Measurements from ENCODE around the gene AFAP1.

The AFAP1 gene

DNA sequence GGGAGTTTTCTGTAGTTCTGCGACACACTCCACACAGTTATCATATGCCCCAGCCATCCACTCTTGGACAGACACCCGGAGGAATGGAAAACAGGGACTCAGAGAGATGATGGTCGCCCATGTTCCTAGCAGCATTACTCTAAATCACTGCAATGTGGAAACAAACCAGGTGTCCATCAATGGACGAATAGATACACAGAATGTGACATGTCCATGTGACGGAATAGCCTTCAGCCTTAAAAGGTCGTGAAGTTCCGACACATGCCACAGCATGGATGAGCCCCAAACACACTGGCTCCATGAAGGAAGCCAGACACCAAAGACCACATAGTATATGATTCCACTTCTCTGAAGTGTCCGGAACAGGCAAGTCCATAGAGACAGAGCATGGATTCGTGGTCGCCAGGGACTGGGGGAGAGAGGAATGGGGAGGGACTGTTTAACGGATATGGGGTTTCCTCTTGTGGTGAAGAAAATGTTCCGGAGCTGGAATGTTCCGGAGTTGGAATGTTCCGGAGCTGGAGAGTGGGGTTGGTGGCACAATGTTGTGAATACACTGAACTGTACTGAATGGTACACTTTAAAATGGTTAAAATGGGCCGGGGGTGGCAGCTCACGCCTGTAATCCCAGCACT, 28.7 kb upstream of the AFAP1 start:
- no peak for DNase-seq

DNA sequence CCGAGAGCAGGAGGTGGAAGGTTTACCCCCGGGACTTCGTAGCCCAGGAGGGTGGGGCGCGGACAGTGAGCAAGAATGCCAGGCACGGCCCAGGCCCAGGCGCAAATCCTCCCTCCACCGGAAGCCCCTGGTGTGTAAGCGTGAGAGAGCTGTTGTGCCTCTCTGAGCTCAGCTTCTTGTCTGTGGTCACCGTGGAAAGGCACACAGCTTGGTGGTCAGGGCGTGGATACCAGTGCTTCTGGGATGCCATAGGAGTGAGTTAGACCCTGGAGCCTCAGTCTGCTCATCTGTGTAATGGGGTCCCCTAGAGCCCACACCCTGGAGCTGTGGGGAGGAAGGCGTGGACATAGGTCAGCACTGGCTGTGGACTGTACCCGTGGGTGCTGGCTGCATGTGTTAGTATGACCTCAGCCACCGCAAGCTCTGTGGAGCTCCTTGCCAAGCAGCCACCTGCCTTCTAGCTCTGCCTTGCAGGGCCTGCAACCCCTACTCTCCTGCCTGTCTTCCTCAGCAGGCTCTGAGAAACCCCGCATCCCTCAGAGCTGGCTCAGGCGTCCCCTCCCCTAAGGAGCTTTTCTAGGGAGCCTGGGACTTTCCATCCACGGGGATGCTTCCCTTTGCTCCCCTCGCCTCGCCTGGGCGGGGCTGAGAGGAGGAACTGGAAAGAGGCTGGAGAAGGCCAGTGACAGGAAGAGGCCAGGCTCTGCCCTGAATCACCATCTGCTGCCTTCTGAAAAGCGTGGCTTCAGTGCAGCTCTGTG, 28.0 kb upstream of the AFAP1 start:
- no peak for DNase-seq

DNA sequence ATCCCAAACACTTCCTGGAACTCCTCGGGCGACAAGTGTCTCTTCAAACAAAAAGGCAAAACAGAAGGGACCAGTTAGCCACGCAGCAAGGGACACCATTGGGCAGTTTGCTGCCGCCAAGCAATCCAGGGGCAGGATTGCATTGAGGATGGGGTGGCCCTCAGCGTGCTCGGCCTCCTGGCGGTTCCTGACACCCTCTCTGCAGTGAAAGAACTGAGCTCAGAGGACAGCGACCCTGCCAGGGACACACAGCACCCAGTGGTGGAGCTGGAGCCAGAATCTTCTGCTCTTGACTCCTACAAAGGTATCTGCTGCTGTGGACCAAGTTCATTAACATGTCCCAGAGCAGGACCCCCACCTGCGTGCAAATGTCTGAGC, 27.4 kb upstream of the AFAP1 start:
- DNase-seq, result no peak

DNA sequence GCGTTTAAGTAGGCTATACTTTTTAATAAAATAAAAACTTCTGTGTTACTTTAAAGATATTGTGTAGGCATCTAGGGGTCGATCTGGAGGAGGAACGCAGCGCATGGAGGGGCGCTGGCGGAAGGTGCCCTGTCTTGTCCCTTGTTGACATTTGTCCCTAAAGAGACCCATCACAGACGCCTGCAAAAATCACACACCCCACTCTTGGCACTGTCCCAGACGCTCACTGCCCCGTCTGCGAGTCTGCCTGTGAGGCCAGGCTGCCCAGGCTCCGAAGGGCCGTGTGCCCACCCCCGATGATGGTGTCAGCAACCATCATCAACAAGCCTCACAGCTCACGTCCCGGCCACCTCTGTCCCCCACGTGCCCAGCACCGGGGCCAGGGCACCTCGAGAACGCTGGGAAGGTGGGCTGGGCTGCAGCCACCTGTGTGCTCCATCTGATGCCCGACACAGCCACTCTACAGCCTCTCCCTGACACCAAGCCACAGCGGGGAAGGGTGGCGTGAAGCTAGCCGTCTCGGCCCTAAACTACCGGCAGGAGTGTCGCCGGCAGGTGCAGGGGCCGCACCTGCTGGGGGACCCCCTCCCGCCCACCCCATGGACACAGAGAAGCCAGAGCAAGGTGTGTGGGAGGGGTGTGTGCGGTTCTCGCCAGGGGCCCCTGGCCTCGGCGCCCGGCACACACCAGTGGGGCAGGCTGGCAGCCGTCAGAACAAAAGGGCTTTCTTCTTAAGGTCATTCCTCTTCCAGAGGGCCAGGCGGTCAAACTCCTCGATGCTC, 26.8 kb upstream of the AFAP1 start:
- no peak for DNase-seq

DNA sequence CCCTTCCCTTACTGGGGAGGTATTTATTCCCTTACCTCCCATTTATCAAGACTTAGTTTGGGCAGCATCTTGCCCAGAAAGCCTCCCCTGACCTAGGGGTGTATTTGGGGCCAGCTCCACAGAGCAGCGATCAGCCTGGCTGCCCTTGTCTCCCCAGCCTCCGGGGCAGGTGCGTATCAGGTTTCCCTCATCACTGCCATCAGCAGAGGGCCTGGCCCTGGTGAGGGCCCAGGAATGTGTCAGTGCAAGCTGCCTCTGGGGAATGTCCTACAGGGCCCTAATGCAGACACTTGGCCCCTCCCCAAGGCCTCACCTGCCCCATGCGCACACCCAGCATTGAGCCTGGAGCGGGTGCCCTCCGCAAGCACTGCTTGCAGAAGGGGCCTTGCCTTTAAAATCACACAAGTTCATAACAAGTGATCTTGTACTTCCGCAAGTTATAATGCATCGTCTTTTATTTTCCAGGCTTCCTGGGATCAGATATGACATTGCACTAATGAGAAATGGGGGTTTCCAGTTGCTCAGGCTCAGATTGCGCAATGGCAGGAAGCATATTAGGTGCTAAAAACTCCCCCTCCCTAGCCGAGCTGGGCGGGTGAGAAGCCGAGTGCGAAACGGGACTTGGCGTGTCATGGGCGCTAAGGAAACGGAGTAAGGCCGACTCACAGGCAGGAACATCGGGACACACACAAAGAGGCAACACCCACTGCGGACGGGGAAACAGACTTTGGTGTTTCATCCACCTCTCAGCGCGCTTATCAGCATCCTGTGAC, 25.4 kb upstream of the AFAP1 start:
- DNase-seq, result peak in 2 of 51 donors; percentile 15 to 26

DNA sequence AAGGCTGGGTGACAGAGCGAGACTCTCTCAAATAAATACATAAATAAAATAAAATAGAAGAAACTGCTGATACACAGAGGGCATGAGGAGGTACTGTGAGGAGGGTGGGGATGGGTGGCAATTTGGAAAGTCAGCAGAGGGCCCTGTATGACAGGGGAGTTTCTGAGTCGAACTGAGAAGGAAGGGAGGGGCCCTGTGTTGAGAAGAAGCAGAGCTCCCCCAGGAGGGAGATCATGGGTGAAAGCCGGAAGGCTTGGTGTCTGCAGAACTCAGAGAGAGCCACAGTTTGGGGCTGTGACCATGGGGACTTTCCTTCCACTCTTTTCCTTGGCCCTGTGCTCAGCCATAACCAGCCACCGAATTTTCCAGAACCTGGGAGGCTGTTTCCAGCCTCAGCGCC, 24.8 kb upstream of the AFAP1 start:
- no peak for DNase-seq

DNA sequence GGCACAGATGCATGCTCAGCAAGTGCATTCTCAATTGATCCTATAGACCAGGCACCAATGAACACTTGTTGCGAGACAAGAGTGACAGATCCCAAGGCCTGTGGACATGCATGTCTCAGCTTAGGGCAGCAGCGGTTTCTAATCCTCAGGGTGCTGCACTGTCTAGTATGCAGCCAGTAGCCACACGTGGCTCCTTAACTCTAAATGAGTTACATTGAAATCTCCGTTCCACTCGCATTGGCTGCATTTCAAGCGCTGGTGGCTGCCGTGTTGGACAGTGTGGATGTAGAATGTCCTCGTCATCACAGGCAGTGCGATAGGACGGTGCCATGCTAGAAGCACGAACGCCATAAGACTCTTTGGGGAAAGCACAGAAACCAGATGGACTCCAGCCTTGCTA, 24.0 kb upstream of the AFAP1 start:
- no peak for DNase-seq

DNA sequence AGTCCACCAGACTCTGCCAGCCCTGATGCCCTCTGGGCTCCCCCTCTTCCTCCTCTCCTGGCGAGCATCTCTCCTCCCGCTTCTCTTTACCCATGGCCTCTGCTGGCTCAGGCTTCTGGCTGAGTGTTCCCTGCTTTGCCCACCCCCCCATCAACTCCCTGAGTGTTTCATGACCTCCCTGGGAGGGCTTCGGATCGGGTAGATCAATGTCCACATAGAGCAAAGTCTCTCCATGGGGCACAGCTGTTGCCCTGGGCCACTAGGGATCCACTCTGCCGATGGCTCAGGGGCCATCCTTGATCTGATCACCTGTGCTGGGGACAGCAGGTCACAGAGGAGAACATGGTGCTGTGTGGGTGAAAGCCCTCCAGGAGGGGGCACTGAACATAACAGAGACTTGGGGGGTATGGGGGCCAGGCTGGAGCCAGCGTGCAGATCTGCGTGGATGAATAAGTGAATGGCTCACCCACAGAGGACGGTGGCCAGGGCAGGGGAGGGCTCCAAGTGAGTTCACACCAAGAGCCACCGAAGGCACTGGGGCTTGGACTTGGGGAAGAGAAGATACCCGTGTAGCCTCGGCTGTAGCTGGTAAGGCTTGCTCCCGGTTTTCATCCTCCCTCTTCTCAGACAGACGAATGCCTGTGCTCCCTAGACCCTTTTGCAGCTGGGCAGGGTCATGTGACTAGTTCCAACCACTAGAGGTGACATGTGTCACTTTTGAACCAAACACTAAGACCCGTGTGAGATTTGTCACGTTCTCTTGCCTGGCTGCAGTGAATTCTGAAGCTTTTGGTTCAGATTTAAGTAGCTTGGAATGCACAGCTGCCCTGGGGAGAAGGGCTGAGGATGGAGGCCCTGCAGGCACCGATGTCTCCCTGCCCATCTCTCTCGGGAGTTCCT, 23.2 kb upstream of the AFAP1 start:
- DNase-seq, result no peak

DNA sequence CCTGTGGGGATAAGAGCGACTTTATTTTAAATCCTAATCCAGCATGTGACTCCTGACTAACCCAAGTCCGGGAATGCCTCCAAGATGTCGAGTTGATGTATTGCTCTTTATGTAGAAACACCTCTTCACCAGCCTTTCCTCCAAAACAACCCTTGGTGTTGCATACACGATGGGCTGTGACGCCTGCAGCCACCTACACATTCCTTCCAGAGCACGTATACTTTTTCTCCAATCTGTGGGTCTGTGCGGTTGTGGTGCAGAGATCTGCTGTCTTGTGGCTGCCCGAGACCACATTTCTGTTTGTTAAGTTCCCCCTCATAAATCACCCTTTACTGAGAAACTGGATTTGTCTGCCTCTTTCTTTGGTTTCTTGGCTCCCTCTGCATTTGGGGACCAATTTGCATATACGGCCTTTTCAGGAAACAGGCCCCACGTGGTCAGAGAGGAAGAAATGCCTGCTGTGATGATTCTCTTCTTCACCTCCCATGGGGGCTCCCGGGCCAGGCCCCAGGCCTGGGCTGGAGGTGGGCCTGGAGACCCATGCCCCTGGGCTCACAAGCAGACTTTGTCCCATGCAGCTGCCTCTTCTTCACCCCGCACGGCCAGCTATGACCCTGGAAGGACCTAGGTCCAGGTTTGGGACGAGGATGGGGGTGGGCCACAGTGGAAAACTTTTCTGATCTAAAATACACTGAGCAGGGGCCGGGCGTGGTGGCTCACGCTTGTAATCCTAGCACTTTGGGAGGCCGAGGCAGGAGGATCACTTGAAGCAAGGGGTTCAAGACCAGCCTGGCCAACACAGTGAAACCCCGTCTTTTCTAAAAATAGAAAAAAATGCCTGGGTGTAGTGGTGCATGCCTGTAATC, 21.4 kb upstream of the AFAP1 start:
- DNase-seq, result peak in 2 of 51 donors; percentile 24 to 73

DNA sequence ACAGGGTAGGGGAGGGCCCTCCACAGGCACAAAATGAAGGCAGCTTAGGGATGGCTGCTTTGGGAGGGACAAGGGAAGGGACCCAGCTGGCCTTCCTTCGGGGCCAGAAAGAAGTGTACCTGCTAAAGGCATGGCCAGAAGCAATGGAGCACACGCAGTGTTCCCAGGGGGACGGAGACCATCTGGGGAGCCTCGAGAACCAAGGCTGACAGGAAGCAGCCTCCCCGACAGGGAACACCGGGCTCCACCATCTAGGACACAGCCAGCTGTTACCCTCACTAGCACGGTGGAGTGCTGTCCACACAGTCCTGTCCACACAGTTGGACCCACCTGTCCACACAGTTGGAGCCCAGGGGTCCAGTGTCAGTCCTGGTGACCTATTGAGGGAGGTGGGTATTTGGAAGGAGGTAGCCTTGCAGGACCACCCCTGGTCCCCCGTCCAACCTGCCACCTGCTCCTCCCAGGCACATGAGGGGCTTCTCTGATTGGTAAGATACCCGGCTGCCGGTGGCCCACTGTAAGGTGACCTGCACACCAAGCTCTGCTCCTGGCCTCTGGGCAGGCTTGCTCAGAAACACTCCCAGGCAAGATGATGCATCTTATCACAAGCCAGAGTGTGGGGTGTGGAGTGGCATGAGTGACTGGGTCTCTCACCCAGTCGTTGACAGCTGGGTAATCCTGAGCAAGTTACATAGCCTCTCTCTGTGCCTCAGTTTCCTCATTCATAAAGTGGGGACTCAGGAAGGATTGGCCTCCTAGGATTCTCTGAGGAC, 20.5 kb upstream of the AFAP1 start:
- DNase-seq, result peak in 1 of 51 donors; percentile 73

DNA sequence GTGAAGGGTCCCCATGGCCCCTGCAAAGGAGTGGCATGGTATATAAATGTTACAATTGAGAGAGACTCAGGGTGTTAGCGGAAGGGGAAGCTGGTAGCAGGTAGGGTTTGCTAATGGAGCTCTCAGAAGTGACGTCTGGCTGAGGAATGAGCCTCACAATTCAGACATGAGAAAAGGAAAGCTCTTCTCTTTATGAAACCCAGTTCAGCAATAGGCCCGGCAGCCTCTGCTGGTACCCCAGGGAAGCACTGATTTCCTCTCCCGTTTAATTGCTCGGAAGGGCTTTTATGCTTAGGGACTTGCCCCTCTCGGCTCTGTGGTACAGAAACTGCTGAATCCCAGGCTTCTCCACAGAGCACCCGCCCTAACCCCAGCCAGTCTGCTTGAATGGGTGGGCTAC, 19.4 kb upstream of the AFAP1 start:
- DNase-seq, result no peak

DNA sequence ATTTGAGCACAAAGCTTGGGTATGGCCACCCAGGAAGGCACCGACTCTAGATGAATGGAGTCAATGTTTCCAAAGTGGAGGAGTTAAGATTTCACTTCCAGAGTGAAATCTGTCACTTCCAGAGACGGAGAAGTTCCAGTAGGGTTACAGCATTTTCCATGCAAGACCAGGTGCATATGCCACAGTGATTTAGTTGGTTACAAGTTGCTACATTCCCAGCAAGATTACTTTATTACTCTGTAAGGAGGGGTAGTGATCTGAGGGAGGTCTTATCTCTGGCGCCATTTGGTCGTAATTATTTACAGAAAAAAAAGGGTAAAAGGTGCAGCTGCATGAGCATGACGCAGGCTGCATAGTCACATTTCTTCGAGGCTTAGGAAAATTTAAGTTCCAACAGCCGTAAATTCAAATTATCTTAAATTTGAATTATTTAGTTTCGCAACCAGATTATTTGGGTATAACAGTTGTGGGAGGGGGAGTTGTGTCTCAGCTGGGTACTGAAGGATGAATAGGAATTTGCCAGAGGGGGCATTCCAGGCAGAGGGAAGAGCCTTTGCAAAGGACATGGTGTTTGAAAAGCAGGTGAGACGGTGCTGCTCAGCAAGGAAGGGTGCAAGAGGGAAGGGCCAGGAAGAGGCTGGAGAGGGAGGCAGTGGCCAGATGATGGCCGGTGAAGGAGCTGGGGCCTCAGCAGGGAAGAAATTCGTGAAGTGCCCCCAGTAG, 17.4 kb upstream of the AFAP1 start:
- no peak for DNase-seq

DNA sequence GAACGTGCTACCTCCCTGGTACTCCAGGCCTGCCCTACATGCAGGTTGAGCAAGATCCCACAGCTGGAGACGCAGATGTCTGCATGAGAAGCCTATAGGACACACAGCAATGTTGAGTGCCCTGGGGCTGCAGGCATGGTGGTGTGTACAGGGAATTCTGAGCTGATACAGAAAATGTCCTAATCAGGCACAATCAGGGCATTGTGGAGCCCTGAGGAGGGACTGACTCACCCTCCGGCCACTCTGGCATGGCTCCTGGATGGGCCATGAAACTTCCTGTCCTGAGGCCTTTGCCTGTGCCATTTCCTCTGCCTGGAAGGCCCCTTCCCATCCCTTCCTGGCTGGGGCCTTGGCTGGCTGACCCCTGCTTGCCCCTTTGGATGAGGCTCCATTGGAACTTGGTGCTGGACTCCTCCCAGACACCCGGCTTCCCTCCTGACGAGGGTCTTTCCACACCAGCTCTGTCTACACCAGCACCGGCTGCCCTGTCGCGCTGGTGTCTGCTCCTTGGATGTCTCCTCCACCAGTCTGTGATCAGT, 16.7 kb upstream of the AFAP1 start:
- peak in 22 of 51 donors; percentile 18 to 78 (median 37) for DNase-seq

DNA sequence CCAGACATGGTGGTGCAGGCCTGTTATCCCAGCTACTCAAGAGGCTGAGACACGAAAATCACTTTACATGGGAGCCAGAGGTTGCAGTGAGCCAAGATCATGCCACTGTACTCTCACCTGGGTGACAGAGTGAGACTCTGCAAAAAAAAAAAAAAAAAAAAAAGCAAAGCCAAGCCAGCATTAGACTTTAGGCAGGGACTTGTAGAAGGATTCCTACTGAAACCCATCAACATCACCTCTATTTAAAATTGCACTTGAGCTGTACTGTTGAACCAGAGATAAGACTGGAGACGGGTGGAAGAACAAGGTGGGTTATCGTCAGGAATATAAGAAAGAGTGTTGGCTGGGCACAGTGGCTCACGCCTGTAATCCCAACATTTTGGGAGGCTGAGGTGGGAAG, 15.7 kb upstream of the AFAP1 start:
- no peak for DNase-seq

DNA sequence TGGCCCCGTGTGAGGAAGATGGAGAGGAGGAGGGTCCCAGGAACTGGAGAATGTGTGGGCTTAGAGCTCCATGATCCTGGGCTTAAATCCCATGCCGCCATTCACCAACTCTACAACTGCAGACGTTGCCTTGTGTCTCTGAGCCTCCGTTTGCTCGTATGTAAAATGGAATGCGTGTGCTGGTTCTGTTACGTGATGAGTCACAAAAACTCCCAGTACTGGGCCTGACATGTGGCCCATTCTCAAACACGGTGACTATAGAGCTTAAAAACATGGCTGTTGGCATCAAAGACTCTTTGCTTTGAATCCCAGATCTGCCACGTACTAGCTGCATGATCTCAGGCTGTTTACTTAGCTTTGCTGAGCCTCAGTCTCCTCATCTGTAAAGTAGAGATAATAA, 13.0 kb upstream of the AFAP1 start:
- DNase-seq, result no peak

DNA sequence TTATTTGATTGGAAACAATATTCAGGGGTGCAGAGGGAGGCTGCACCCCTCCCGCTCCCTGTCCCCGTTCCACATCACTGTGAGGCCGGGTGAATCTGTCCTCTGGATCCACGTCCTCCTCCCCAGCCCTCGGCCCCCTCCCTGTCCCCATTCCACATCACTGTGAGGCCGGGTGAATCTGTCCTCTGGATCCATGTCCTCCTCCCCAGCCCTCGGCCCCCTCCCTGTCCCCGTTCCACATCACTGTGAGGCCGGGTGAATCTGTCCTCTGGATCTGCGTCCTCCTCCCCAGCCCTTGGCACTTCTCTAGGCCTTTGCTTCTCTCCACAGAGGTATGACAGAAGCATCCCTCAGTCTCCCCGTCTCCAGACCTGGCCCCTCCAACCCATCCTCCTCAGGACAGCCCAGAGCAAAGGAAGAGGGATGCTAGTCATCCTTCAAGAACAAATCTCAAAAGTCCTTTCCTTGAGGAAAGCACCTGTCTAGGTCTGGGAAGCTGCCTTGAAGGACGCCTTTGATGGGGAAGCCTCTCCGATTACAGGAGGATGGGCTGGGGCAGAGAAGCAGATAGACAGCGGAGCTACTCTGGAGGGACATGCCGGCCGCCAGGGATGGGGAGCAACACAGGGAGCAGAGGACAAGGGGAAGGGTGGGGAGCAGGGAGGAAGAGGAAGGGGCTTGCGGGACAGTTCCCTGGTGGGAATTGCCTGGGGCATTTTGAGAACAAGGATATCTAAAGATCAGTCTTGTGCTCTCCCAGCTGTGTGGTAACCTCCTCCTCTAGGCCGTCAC, 10.8 kb upstream of the AFAP1 start:
- no peak for DNase-seq

DNA sequence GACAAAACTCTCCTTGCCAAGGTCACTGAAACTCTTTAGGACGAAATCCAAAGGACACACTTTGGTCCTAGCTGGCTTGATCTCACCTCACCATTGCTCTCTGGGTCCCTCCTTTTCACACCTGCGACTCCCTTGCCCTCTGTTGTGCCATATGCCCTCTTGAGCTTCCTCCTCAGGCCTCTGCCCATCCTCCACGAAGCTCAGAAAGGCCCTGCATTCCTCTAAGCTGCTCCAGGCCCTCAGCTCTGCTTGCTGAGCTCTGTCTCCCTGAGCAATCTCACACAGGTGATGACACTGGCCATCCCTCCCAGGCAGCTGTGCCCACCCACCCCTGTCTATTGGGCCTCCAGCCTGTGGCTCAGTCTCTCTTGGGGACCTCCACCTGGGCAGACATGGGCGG, 10.1 kb upstream of the AFAP1 start:
- no peak for DNase-seq

All from hypothalamus (tissue), 51 donors.